H9 (cell line): ENCODE results near the gene SLC2A8. TPM values are rescaled to one million over a fixed set of nuclear protein-coding genes. Genes with fewer than 3 reads are reported as not detected.

Source experiments
- DNase-seq: peaks from one replicate; pipeline ENCODE4 v3.0.0-alpha.2; 2017
- H2AFZ ChIP-seq: one replicate; pipeline ENCODE4 v1.6.1; 2013; ENCODE audit warnings: mild to moderate bottlenecking, low read length, control low read depth, moderate library complexity
- H2AK5ac ChIP-seq: 2 replicates; pipeline ENCODE4 v1.6.1; 2013; ENCODE audit warnings: low read length, control low read depth, mixed read lengths; ENCODE audit not compliant: insufficient read length
- H2BK120ac ChIP-seq: one replicate; pipeline ENCODE4 v1.6.1; 2013; ENCODE audit warnings: low read depth, mild to moderate bottlenecking, low read length, control low read depth, inconsistent platforms; ENCODE audit not compliant: poor library complexity, severe bottlenecking
- H2BK12ac ChIP-seq: 2 replicates; pipeline ENCODE4 v1.6.1; 2013; ENCODE audit warnings: low read length, control low read depth, mixed read lengths, low read depth; ENCODE audit not compliant: insufficient read length
- H2BK15ac ChIP-seq: 2 replicates; pipeline ENCODE4 v1.6.1; 2013; ENCODE audit warnings: low read depth, low read length, control low read depth
- H2BK20ac ChIP-seq: one replicate; pipeline ENCODE4 v1.6.1; 2013; ENCODE audit warnings: low read depth, mild to moderate bottlenecking, low read length, control low read depth, inconsistent platforms; ENCODE audit not compliant: poor library complexity, severe bottlenecking
- H2BK5ac ChIP-seq: 2 replicates; pipeline ENCODE4 v1.6.1; 2013; ENCODE audit warnings: low read length, control low read depth, mixed read lengths; ENCODE audit not compliant: insufficient read length
- H3K14ac ChIP-seq: 2 replicates; pipeline ENCODE4 v1.6.1; 2013; ENCODE audit warnings: low read length, control low read depth; ENCODE audit not compliant: insufficient read depth
- H3K18ac ChIP-seq: 2 replicates; pipeline ENCODE4 v1.6.1; 2013; ENCODE audit warnings: low read depth, mild to moderate bottlenecking, mixed read lengths, low read length, control low read depth; ENCODE audit not compliant: insufficient read length
- H3K23ac ChIP-seq: 2 replicates; pipeline ENCODE4 v1.6.1; 2013; ENCODE audit warnings: low read length, control low read depth, mixed read lengths, low read depth; ENCODE audit not compliant: insufficient read length
- H3K23me2 ChIP-seq: 2 replicates; pipeline ENCODE4 v1.6.1; 2013; ENCODE audit warnings: low read depth, mild to moderate bottlenecking, mixed read lengths, low read length, control low read depth; ENCODE audit not compliant: insufficient read length, poor library complexity, severe bottlenecking
- H3K27ac ChIP-seq: 2 replicates; pipeline ENCODE4 v1.5.1; 2013; ENCODE audit warnings: low read length, control low read depth, mixed read lengths, low read depth; ENCODE audit not compliant: insufficient read length
- H3K27me3 ChIP-seq: 2 replicates; pipeline ENCODE4 v1.6.1; 2013; ENCODE audit warnings: low read length, control low read depth, inconsistent platforms; ENCODE audit not compliant: insufficient read depth
- H3K4ac ChIP-seq: 2 replicates; pipeline ENCODE4 v1.6.1; 2013; ENCODE audit warnings: low read depth, mild to moderate bottlenecking, control low read depth, inconsistent platforms, low read length, moderate library complexity
- H3K4me1 ChIP-seq: 2 replicates; pipeline ENCODE4 v1.6.1; 2013; ENCODE audit warnings: low read length, control low read depth, inconsistent platforms; ENCODE audit not compliant: insufficient read depth
- H3K4me2 ChIP-seq: 2 replicates; pipeline ENCODE4 v1.6.1; 2013; ENCODE audit warnings: low read length, control low read depth, mixed read lengths; ENCODE audit not compliant: insufficient read length, insufficient read depth
- H3K56ac ChIP-seq: 2 replicates; pipeline ENCODE4 v1.6.1; 2013; ENCODE audit warnings: low read depth, mild to moderate bottlenecking, mixed read lengths, low read length, control low read depth; ENCODE audit not compliant: insufficient read length
- H3K79me1 ChIP-seq: 2 replicates; pipeline ENCODE4 v1.6.1; 2013; ENCODE audit warnings: low read depth, mild to moderate bottlenecking, moderate library complexity, low read length, control low read depth, inconsistent platforms; ENCODE audit not compliant: insufficient read depth, poor library complexity, severe bottlenecking
- H3K79me2 ChIP-seq: 2 replicates; pipeline ENCODE4 v1.6.1; 2013; ENCODE audit warnings: low read length, control low read depth, inconsistent platforms; ENCODE audit not compliant: insufficient read depth
- H3K9ac ChIP-seq: 2 replicates; pipeline ENCODE4 v1.6.1; 2013; ENCODE audit warnings: low read length, control low read depth, mixed read lengths; ENCODE audit not compliant: insufficient read length; ENCODE audit errors: extremely low read depth
- H3K9me3 ChIP-seq: one replicate; pipeline ENCODE4 v1.6.1; 2013; ENCODE audit warnings: low read depth, low read length, inconsistent platforms; ENCODE audit not compliant: control insufficient read depth
- H3T11ph ChIP-seq: one replicate; pipeline ENCODE4 v1.6.1; 2013; ENCODE audit warnings: mild to moderate bottlenecking, low read length, control low read depth, inconsistent platforms
- H4K20me1 ChIP-seq: one replicate; pipeline ENCODE4 v1.6.1; 2013; ENCODE audit not compliant: control insufficient read depth, insufficient read length, insufficient read depth
- H4K5ac ChIP-seq: 2 replicates; pipeline ENCODE4 v1.6.1; 2013; ENCODE audit warnings: low read depth, mild to moderate bottlenecking, mixed read lengths, low read length, control low read depth; ENCODE audit not compliant: insufficient read length
- H4K8ac ChIP-seq: replicated peaks from 2 replicates; pipeline ENCODE4 v1.6.1; 2013; ENCODE audit warnings: low read length, control low read depth, mixed read lengths, low read depth; ENCODE audit not compliant: insufficient read length
- H4K91ac ChIP-seq: 2 replicates; pipeline ENCODE4 v1.6.1; 2013; ENCODE audit warnings: low read depth, mild to moderate bottlenecking, moderate library complexity, mixed read lengths, low read length, control low read depth; ENCODE audit not compliant: insufficient read length
- H3K27ac Mint-ChIP-seq, 3 experiments: 2 replicates in 2 of 3; 3 replicates in 1 of 3; pipeline ENCODE4 v1.8.0; 2020 to 2021; ENCODE audit warnings: mixed read lengths in 3 of 3, mild to moderate bottlenecking in 1 of 3, moderate library complexity in 1 of 3
- H3K27me3 Mint-ChIP-seq: 2 replicates; pipeline ENCODE4 v1.8.0; 2021; ENCODE audit warnings: low read depth, mild to moderate bottlenecking, moderate library complexity, mixed read lengths
- H3K36me3 Mint-ChIP-seq, 3 experiments: 2 replicates in 2 of 3; 3 replicates in 1 of 3; pipeline ENCODE4 v1.8.0; 2020 to 2021; ENCODE audit warnings: low read depth in 3 of 3, mixed read lengths in 3 of 3; ENCODE audit not compliant: insufficient read depth in 1 of 3
- H3K4me1 Mint-ChIP-seq, 2 experiments: 2 replicates each; pipeline ENCODE4 v1.8.0; 2020; ENCODE audit warnings: mixed read lengths in 2 of 2
- H3K4me3 Mint-ChIP-seq, 2 experiments: 2 replicates in 1 of 2; 3 replicates in 1 of 2; pipeline ENCODE4 v1.8.0; 2020 to 2021; ENCODE audit warnings: mild to moderate bottlenecking in 2 of 2, mixed read lengths in 2 of 2, moderate library complexity in 1 of 2
- H3K9me3 Mint-ChIP-seq, 2 experiments: 2 replicates in 1 of 2; 3 replicates in 1 of 2; pipeline ENCODE4 v1.8.0; 2020; ENCODE audit warnings: mild to moderate bottlenecking in 2 of 2, mixed read lengths in 2 of 2, moderate library complexity in 1 of 2
- CTCF ChIP-seq: fragments of 200-600 bp; sonication (generic); conservative IDR thresholded peaks from 3 replicates; pipeline ENCODE4 v1.8.0; 2021; ENCODE audit warnings: antibody characterized with exemption, mild to moderate bottlenecking
- WGBS: extraction: QIAGEN DNeasy Blood & Tissue Kit; methylation state at CpG from one replicate; pipeline ENCODE4 v1.1.7; 2013; ENCODE audit warnings: missing lambda C conversion rate, low lambda C conversion rate, mixed read lengths; ENCODE audit not compliant: insufficient read length; ENCODE audit errors: extremely low coverage; 5-methylcytosine and 5-hydroxymethylcytosine counted together
- total RNA-seq: library from RNA; stranded (reverse); gene quantifications from 2 replicates; pipeline ENCODE4 v1.2.1, GENCODE V29; 2021

SLC2A8 gene
- total RNA-seq, 1 experiment from 2014 or later, result 38.3 TPM

- Histone ChIP-seq H3K9ac (no peak overlapping the region), H2BK20ac (no peak overlapping the region), H3K79me1 (peaks cover 3% of the 10 kb centered on the region), H4K20me1 (no peaks in the 10 kb centered on the region), H2BK120ac (no peak overlapping the region), H3K79me2 (peaks cover 8% of the 10 kb centered on the region; the same call in 1 of the 2 replicates), H3K56ac (no peak overlapping the region), H3K4ac (no peak overlapping the region), H3K27me3 (no peaks in the 10 kb centered on the region), H3K9me3 (no peaks in the 10 kb centered on the region), H3K23ac (no peak overlapping the region), H2BK12ac (no peak overlapping the region), H4K91ac (no peak overlapping the region), H4K5ac (no peak overlapping the region), H3K4me2 (no peak overlapping the region), H2BK5ac (no peak overlapping the region), H3K23me2 (peaks cover 12% of the 10 kb centered on the region), H3K27ac (no peak overlapping the region), H3K4me1 (no peaks in the 10 kb centered on the region; the same call in 1 of the 2 replicates), H2AFZ (no peak overlapping the region), H3K14ac (no peak overlapping the region), H2BK15ac (no peak overlapping the region), H3K18ac (no peak overlapping the region), H2AK5ac (no peak overlapping the region), H4K8ac (no peak overlapping the region), H3T11ph (no peak overlapping the region)
- peaks cover 3 to 11% (median 7%) of the 10 kb centered on the region in 3 experiments; a peak in 6 of 7 replicates for H3K36me3 Mint-ChIP-seq
- no peaks in the 10 kb centered on the region for H3K9me3 Mint-ChIP-seq
- H3K4me3 Mint-ChIP-seq, result peak overlapping the region; percentile 96 to 97; a peak in 4 of 5 replicates
- WGBS, result no CpG with 5 or more reads among the region's 10 CpGs
- no peak for TF ChIP-seq CTCF
- H3K27me3 Mint-ChIP-seq, result peaks cover 2% of the 10 kb centered on the region; the same call in 1 of the 2 replicates
- no peak for DNase-seq
- H3K27ac Mint-ChIP-seq, result no peak overlapping the region
- H3K4me1 Mint-ChIP-seq, result peaks cover 40 to 41% of the 10 kb centered on the region in 2 experiments
Measured at GRCh38 chr9:127422133-127422782, 25.3 kb downstream of the SLC2A8 start.
